HL-60 (cell line): Measurements from ENCODE around the gene SDK1.

ENCODE experiments used
- DNase-seq, 2 experiments: peaks; one replicate each; pipeline ENCODE4 v3.0.0-alpha.2; 2010 to 2020; ENCODE audit warnings: low read depth in 1 of 2, low spot score in 1 of 2
- H3K27ac ChIP-seq: fragments of 250-450 bp; sonication (Bioruptor Pico); replicated peaks from 2 replicates; pipeline ENCODE4 v1.5.1; 2020; ENCODE audit warnings: mild to moderate bottlenecking, moderate library complexity
- H3K27me3 ChIP-seq: fragments of 250-450 bp; sonication (Bioruptor Pico); 2 replicates; pipeline ENCODE4 v1.5.1; 2021; ENCODE audit warnings: mild to moderate bottlenecking, moderate library complexity; ENCODE audit not compliant: insufficient read depth, poor library complexity, severe bottlenecking
- H3K4me3 ChIP-seq: replicated peaks from 2 replicates; pipeline ENCODE4 v1.5.1; 2011; ENCODE audit warnings: mild to moderate bottlenecking, control low read depth, low read length; ENCODE audit not compliant: insufficient read depth
- GABPA ChIP-seq: IDR thresholded peaks from 2 replicates; pipeline ENCODE4 v1.6.1; 2012; ENCODE audit warnings: low read depth
- POLR2AphosphoS5 ChIP-seq: IDR thresholded peaks from 2 replicates; pipeline ENCODE4 v1.6.1; 2012; ENCODE audit warnings: low read depth
- SPI1 ChIP-seq: IDR thresholded peaks from 2 replicates; pipeline ENCODE4 v1.6.1; 2012; ENCODE audit warnings: low read depth, mild to moderate bottlenecking, borderline replicate concordance
- TF ChIP-seq, protein P1 (sequence below): IDR thresholded peaks from 2 replicates; pipeline ENCODE4 v1.6.1; 2012; ENCODE audit warnings: low read depth; ENCODE audit not compliant: insufficient replicate concordance
- TF ChIP-seq, protein P2 (sequence below): IDR thresholded peaks from one replicate; pipeline ENCODE4 v1.5.1; 2011; ENCODE audit warnings: low read length, control low read depth, inconsistent platforms; ENCODE audit not compliant: insufficient read depth

SDK1 gene

DNA sequence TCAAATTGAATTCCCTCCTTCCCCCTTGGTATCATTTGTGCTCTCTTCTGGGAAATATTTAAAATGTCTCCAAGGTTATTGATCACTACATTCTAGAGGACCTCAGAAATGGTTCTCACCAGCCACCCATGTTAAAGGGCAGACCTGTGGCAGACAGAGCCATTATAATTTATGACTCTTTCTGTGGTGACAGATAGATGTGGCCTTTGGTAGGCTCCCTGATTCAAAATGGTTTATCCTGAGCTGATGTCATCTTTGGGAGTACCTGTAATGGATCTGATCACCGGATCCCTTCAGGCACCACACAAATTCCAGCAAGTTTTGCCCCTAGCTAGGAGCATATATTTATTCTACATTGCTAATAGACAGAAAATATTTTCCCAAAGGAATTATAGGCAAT is 267.5 kb downstream of the SDK1 start:
- H3K4me3 ChIP-seq, result no peak overlapping the region
- no peak overlapping the region for H3K27ac ChIP-seq
- no peaks in the 10 kb centered on the region for H3K27me3 ChIP-seq
- DNase-seq, result no peak
- TF ChIP-seq GABPA (no peak), SPI1 (no peak), POLR2AphosphoS5 (no peak)
- TF ChIP-seq, protein P1, sequence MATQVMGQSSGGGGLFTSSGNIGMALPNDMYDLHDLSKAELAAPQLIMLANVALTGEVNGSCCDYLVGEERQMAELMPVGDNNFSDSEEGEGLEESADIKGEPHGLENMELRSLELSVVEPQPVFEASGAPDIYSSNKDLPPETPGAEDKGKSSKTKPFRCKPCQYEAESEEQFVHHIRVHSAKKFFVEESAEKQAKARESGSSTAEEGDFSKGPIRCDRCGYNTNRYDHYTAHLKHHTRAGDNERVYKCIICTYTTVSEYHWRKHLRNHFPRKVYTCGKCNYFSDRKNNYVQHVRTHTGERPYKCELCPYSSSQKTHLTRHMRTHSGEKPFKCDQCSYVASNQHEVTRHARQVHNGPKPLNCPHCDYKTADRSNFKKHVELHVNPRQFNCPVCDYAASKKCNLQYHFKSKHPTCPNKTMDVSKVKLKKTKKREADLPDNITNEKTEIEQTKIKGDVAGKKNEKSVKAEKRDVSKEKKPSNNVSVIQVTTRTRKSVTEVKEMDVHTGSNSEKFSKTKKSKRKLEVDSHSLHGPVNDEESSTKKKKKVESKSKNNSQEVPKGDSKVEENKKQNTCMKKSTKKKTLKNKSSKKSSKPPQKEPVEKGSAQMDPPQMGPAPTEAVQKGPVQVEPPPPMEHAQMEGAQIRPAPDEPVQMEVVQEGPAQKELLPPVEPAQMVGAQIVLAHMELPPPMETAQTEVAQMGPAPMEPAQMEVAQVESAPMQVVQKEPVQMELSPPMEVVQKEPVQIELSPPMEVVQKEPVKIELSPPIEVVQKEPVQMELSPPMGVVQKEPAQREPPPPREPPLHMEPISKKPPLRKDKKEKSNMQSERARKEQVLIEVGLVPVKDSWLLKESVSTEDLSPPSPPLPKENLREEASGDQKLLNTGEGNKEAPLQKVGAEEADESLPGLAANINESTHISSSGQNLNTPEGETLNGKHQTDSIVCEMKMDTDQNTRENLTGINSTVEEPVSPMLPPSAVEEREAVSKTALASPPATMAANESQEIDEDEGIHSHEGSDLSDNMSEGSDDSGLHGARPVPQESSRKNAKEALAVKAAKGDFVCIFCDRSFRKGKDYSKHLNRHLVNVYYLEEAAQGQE, result no peak
- TF ChIP-seq, protein P2, sequence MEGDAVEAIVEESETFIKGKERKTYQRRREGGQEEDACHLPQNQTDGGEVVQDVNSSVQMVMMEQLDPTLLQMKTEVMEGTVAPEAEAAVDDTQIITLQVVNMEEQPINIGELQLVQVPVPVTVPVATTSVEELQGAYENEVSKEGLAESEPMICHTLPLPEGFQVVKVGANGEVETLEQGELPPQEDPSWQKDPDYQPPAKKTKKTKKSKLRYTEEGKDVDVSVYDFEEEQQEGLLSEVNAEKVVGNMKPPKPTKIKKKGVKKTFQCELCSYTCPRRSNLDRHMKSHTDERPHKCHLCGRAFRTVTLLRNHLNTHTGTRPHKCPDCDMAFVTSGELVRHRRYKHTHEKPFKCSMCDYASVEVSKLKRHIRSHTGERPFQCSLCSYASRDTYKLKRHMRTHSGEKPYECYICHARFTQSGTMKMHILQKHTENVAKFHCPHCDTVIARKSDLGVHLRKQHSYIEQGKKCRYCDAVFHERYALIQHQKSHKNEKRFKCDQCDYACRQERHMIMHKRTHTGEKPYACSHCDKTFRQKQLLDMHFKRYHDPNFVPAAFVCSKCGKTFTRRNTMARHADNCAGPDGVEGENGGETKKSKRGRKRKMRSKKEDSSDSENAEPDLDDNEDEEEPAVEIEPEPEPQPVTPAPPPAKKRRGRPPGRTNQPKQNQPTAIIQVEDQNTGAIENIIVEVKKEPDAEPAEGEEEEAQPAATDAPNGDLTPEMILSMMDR, result no peak

DNA sequence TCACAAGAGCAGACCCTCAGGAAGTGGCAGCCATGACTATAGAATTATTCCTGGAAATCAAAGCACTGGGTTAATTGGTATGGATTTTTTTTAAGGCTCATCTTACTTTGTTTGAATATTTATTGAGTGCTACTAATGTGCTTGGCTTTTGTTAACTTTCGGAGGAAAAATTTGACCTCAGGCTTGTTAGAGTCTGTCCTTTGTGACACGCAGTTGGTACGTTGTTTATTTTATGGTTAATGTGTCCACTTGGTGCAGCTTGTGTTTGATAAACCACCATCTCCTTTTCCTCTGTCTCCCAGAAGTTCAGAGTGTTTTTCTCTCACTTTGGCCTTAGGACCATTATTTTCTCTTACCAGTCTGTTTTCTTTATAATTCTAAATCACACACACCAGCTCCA is 268.6 kb downstream of the SDK1 start:
- TF ChIP-seq, protein P1, result no peak
- TF ChIP-seq, protein P2, result no peak
- TF ChIP-seq SPI1, result no peak
- TF ChIP-seq POLR2AphosphoS5, result no peak
- no peak for TF ChIP-seq GABPA
- Histone ChIP-seq H3K27me3 (no peaks in the 10 kb centered on the region), H3K4me3 (no peak overlapping the region), H3K27ac (no peak overlapping the region)
- DNase-seq, result no peak

DNA sequence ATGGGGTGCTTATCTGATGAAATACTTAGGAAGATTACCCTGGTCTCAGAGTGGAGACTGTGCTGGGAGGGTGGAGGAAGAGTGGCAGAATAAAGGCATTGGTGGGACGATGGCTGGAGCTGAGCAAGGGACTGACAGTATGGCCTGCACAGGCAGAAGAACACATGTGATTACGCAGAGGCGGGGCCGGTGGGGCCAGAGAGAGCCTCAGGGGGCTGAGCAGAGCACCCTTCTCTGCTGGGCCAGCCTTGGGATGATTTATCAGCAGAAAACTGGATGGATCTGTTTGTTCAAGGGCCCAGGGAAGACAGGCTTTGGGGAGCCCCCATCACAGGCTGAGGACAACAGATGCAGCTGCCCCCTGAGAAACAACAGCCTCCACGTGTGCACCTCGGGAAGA is 272.1 kb downstream of the SDK1 start:
- no peak for DNase-seq
- no peak overlapping the region for H3K27ac ChIP-seq
- TF ChIP-seq, protein P2, result no peak
- no peak for TF ChIP-seq GABPA
- no peak for TF ChIP-seq SPI1
- TF ChIP-seq POLR2AphosphoS5, result no peak
- TF ChIP-seq, protein P1, result no peak
- H3K4me3 ChIP-seq, result no peak overlapping the region
- H3K27me3 ChIP-seq, result no peaks in the 10 kb centered on the region
